Stimulated activated CD4-positive, alpha-beta T cell treated with anti-CD3 and anti-CD28 coated beads, Interleukin-15, amount 100 ng/mL, for 1 hour (primary cell): ENCODE results near the gene TNNI3.

Source experiments
- DNase-seq, 2 donors: peaks; one replicate each; pipeline ENCODE4 v3.0.0-alpha.2; 2020; ENCODE audit warnings: low read depth in 1 of 2, low spot score in 1 of 2

The TNNI3 gene

GRCh38 chr19:55147545-55148251, 9.8 kb downstream of the TNNI3 start:
- no peak for DNase-seq

DNA sequence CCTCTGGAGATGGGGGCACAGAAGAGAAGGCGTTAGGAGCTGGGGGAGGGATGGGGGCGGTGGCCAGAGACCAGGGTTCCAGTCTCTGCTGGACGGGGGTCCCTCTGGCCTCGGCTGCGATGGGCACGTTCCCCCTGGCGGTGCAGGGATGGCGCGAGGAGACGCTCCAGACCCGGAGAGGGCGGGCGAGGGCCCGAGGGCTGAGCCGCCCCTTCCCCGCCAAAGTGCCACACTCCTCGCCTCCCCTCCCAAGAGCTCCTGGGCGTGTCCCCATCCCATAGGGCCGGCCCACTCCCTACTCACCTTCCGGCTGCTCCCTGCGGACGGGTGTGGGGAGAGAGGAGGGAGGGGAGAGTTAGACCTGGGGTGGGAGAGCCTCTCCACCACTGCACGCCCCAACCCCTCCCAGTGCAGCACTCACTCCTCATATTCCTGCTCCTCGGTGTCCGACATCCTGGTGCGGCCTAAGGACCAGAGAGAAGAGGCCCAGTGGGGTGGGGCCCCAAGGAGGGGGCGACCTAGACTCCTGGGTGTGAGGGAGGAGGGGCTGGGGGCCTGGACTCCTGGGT, 10.7 kb downstream of the TNNI3 start:
- no peak for DNase-seq

GRCh38 chr19:55146078-55146704, 11.3 kb downstream of the TNNI3 start:
- no peak for DNase-seq

GRCh38 chr19:55145232-55145631, 12.3 kb downstream of the TNNI3 start:
- DNase-seq: no peak

- no peak for DNase-seq
These were observed 15.8 kb downstream of the TNNI3 start for GRCh38 chr19:55141696-55142095.

DNA sequence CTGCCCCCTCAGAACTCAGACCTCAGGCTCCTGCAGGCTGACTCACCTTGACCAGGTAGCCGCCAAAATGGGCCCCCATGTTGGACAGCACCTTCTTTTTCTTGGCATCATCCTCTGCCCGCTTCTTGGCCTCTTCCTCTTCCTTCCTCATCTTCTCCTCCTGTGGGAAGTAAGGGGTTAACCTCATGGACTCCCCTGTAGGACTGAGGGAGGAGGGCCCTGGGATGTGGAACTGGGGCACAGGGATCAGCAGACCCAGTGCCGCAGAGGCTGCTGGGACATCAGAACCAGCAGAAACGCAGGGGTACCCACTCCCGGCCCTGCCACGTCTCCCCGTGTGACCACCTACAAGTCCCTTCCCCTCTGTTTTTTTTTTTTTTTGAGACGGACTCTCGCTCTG, 19.6 kb downstream of the TNNI3 start:
- DNase-seq: no peak

DNA sequence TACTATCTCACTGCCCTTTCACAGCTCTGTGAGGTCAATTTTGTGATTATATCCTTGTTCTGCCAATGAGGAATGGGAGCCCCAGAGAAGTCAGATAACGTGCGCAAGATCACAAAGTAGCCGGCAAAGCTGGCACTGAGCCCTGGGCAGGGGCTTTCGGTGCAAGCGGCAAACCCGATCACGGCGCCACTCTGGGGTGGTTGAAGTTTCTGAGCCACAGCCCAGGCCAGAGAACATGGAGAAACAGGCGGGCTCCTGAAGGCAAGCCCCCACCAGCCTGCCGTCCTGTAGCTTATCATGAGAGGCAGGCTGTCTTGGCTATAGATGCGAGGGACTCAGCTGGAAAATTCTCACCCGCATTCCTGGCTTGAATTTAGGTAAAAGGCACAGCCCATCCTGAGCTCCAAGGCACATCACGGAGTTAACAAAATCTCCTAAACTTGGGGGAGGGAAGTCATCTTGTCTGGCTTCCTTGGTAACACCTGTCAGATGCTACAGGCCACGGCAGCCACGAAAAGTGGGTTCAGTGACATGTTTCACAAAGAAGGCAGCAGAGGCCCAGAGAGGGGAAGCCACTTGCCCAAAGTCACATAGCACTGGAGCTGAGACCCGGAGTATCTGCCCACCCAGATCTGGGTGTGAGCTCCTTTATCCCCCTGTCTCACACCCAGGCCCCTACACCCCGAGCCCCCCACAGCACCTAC, 21.0 kb downstream of the TNNI3 start:
- no peak for DNase-seq

DNA sequence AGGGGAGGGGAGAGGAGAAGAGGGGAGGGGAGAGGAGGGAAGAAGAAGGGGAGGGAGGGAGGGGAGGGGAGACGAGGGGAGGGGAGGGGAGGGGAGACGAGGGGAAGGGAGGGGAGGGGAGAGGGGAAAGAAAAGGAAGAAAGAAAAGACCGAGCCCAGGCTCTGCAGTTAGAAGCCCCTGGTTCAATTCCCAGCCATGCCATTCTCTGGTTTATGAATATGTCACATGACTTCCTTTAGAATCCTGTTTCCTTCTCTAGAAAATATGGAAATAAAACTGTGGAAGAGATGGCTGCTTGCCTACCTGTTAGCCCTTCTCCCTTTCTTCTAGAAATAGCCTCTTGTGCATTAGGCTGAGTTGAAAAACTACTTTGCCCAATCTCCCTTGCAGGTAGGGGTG, 22.8 kb downstream of the TNNI3 start:
- DNase-seq: no peak

- DNase-seq: no peak
These were observed 23.7 kb downstream of the TNNI3 start for GRCh38 chr19:55133639-55134444.

- no peak for DNase-seq
These were observed 24.9 kb downstream of the TNNI3 start for GRCh38 chr19:55132453-55133129.

DNA sequence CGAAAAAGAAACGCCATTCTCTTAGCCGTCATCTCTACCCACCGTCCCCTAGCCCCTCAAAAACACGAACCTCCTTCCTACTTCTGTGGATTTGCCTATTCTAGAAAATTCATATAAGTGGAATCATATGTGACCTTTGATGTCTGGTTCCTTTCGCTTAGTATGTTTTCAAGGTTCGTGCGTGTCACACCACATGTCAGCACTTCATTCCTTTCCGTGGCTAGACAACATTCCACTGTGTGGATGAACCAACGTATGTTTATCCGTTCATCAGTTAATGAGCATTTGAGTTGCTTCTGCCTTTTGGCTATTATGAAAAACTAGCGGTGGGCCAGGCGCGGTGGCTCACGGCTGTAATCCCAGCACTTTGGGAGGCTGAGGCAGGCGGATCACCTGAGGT, 26.1 kb downstream of the TNNI3 start:
- no peak for DNase-seq

DNA sequence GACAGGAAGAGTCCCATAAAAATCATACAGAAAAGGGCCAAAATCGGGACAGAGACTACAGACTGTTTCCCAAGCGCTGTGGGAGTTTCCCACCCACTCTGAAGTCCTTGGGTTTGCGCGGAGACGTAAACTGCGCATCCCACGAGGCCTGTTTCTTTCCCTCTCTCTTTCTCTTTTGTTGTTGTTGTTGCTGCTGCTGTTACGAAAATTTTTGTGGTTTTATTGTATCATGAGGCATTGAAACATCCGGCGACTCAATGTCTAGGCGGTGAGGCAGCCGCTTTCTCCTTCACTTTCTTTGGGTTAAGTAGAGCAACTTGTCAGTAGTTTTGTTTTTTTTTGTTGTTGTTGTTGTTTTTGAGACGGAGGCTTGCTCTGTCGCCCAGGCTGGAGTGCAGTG, 38.5 kb downstream of the TNNI3 start:
- no peak for DNase-seq

- no peak for DNase-seq
These were observed 39.0 kb downstream of the TNNI3 start for GRCh38 chr19:55118401-55118991.

DNA sequence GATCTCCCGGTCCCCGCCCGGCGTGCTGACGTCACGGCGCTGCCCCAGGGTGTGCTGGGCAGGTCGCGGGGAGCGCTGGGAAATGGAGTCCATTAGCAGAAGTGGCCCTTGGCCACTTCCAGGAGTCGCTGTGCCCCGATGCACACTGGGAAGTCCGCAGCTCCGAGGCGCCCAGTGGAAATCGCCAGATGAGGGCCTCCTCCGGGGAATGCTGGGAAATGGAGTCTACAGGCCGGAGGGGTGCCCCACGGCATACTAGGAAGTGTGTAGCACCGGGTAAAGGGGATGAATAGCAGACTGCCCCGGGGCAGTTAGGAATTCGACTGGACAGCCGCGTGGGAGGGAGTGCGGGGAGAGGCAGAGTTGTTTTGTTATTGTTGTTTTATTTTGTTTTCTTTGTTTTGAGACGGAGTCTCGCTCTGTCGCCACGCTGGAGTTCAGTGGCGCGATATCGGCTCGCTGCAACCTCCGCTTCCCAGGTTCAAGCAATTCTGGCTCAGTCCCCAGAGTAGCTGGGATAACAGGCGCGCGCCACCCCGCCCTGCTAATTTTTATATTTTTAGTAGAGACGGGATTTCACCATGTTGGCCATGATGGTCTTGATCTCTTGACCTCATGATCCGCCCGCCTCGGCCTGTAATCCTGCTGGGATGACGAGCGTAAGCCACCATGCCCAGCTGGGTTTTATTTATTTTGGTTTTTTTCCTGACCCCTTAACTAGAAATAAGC, 39.7 kb downstream of the TNNI3 start:
- DNase-seq: peak; percentile 94 to 95

DNA sequence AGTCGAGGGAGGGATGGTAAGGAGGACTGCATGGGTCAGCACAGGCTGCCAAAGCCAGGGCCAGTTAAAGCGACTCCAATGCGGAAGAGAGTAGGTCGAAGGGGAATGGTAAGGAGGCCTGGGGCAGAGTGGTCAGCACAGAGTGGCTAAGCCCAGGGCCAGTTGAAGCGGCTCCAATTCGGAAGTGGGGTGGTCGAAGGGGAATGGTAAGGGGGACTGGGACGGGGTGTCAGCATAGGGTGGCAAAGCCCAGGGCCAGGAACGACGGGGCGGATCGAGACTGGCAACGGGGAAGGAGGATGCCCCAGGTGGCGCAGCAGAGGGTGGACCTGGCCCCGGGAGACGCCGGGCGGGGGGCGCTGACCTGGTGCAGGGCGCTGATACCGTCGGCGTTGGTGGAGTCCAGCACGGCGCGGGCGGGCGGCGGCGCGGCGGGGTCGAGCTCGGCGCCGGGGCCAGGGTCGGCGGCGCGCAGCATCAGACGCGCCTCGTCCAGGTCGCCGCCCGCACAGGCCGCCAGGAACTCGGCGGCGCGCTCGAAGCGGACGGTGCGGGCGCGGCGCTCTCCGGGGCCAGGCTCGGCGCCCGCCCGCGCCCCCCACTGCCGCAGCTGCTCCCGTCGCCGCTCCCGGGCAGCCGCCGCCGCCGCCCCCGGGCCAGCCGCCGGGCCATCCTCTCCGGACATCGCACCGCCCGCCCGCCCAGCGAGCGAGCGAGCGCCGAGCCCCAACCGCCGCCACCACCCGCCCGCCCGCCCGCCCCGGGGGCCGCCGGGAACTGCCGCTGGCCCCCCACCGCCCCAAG, 40.5 kb downstream of the TNNI3 start, which contains the start of gene PPP1R12C:
Gene PPP1R12C (minus strand): TSS at position 779 of the 804 bp plus-strand sequence. CDS start 94 bp downstream, at position 685.
- DNase-seq: no peak

DNA sequence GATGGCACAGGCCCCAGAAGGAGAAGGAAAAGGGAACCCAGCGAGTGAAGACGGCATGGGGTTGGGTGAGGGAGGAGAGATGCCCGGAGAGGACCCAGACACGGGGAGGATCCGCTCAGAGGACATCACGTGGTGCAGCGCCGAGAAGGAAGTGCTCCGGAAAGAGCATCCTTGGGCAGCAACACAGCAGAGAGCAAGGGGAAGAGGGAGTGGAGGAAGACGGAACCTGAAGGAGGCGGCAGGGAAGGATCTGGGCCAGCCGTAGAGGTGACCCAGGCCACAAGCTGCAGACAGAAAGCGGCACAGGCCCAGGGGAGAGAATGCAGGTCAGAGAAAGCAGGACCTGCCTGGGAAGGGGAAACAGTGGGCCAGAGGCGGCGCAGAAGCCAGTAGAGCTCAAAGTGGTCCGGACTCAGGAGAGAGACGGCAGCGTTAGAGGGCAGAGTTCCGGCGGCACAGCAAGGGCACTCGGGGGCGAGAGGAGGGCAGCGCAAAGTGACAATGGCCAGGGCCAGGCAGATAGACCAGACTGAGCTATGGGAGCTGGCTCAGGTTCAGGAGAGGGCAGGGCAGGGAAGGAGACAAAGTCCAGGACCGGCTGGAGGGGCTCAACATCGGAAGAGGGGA, 41.2 kb downstream of the TNNI3 start:
- peak in 1 of 2 donors; percentile 20 for DNase-seq

DNA sequence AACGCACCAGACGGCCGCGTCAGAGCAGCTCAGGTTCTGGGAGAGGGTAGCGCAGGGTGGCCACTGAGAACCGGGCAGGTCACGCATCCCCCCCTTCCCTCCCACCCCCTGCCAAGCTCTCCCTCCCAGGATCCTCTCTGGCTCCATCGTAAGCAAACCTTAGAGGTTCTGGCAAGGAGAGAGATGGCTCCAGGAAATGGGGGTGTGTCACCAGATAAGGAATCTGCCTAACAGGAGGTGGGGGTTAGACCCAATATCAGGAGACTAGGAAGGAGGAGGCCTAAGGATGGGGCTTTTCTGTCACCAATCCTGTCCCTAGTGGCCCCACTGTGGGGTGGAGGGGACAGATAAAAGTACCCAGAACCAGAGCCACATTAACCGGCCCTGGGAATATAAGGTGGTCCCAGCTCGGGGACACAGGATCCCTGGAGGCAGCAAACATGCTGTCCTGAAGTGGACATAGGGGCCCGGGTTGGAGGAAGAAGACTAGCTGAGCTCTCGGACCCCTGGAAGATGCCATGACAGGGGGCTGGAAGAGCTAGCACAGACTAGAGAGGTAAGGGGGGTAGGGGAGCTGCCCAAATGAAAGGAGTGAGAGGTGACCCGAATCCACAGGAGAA, 42.0 kb downstream of the TNNI3 start:
- peak in 1 of 2 donors; percentile 85 for DNase-seq
